H1 (cell line): ENCODE measurements around the gene LIMA1. TPM values are rescaled to one million over a fixed set of nuclear protein-coding genes. Genes with fewer than 3 reads are reported as not detected.

Experiments
- CTCF ChIA-PET: fragments of 300-600 bp; sonication (Branson Sonifier 250); formaldehyde crosslinking; loops from one replicate; lab custom pipeline; 2021; ENCODE audit not compliant: partially characterized antibody; lab: Charles Lee
- POLR2A ChIA-PET: fragments of 300-600 bp; sonication (Branson Sonifier 250); formaldehyde crosslinking; loops from one replicate; lab custom pipeline; 2021; ENCODE audit warnings: inconsistent platforms; ENCODE audit not compliant: partially characterized antibody; lab: Charles Lee
- DNase-seq, 2 experiments: peaks; one replicate each; pipeline versions ENCODE4 v3.0.0 to v3.0.0-alpha.2; 2010 to 2022; ENCODE audit warnings: low spot score in 2 of 2, low read depth in 1 of 2, mixed read lengths in 1 of 2
- FAIRE-seq: peaks from 2 replicates; lab custom pipeline; 2011; peaks lifted over from hg19 to GRCh38; lab: Jason Lieb, UNC
- H2AFZ ChIP-seq: 2 replicates; pipeline ENCODE4 v1.8.1; 2012; ENCODE audit warnings: low read length, inconsistent platforms
- H2AK5ac ChIP-seq: 2 replicates; pipeline ENCODE4 v1.6.1; 2013; ENCODE audit warnings: low read depth, low read length
- H2BK120ac ChIP-seq: replicated peaks from 2 replicates; pipeline ENCODE3; 2013; ENCODE audit warnings: low read depth, low read length, inconsistent platforms
- H2BK12ac ChIP-seq: 2 replicates; pipeline ENCODE4 v1.6.1; 2013; ENCODE audit warnings: low read depth, low read length
- H2BK15ac ChIP-seq: 2 replicates; pipeline ENCODE4 v1.6.1; 2013; ENCODE audit warnings: low read length
- H2BK20ac ChIP-seq: 2 replicates; pipeline ENCODE4 v1.6.1; 2013; ENCODE audit warnings: low read length
- H2BK5ac ChIP-seq: 2 replicates; pipeline ENCODE4 v1.6.1; 2013; ENCODE audit warnings: low read depth, low read length
- H3K14ac ChIP-seq: 2 replicates; pipeline ENCODE4 v1.6.1; 2013; ENCODE audit warnings: inconsistent platforms; ENCODE audit not compliant: insufficient read length
- H3K18ac ChIP-seq: 2 replicates; pipeline ENCODE4 v1.6.1; 2013; ENCODE audit warnings: low read length; ENCODE audit errors: extremely low read depth
- H3K23ac ChIP-seq: 2 replicates; pipeline ENCODE4 v1.6.1; 2013; ENCODE audit warnings: inconsistent platforms; ENCODE audit not compliant: insufficient read length
- H3K23me2 ChIP-seq: 2 replicates; pipeline ENCODE4 v1.6.1; 2013; ENCODE audit warnings: low read depth, low read length
- H3K27ac ChIP-seq: 2 replicates; pipeline ENCODE4 v1.6.1; 2011; ENCODE audit warnings: low read depth, low read length, inconsistent platforms
- H3K27me3 ChIP-seq, 4 experiments: replicated peaks in 1 of 4; 1 replicate in 1 of 4; 2 replicates in 3 of 4; pipeline versions ENCODE4 v1.6.1 to v1.8.1; 2011 to 2013; ENCODE audit warnings: low read length in 3 of 4, mild to moderate bottlenecking in 3 of 4, inconsistent platforms in 2 of 4, mixed read lengths in 2 of 4, moderate library complexity in 1 of 4; ENCODE audit not compliant: control insufficient read depth in 3 of 4, insufficient read depth in 3 of 4; ENCODE audit errors: extremely low read depth in 1 of 4
- H3K36me3 ChIP-seq, 4 experiments: 2 replicates each; pipeline versions ENCODE4 v1.6.1 to v1.8.1; 2011 to 2013; ENCODE audit warnings: mild to moderate bottlenecking in 4 of 4, low read length in 3 of 4, moderate library complexity in 2 of 4, control low read depth in 1 of 4, inconsistent platforms in 1 of 4; ENCODE audit not compliant: insufficient read depth in 4 of 4, control insufficient read depth in 2 of 4
- H3K4ac ChIP-seq: replicated peaks from 2 replicates; pipeline ENCODE3; 2013; ENCODE audit warnings: low read length, low read depth, mixed read lengths, inconsistent platforms; ENCODE audit not compliant: insufficient read length
- H3K4me1 ChIP-seq, 4 experiments: replicated peaks in 1 of 4; 1 replicate in 1 of 4; 2 replicates in 3 of 4; pipeline versions ENCODE4 v1.6.1 to v1.8.1; 2011 to 2013; ENCODE audit warnings: low read length in 3 of 4, inconsistent platforms in 2 of 4, mixed read lengths in 1 of 4; ENCODE audit not compliant: insufficient read depth in 4 of 4, control insufficient read depth in 3 of 4
- H3K4me2 ChIP-seq, 2 experiments: 2 replicates each; pipeline versions ENCODE4 v1.6.1 to v1.8.1; 2011 to 2013; ENCODE audit warnings: low read depth in 2 of 2, low read length in 2 of 2, control low read depth in 1 of 2, inconsistent platforms in 1 of 2, mild to moderate bottlenecking in 1 of 2; ENCODE audit not compliant: insufficient read depth in 1 of 2
- H3K4me3 ChIP-seq, 4 experiments: fragments of 200-600, 300-600 bp in 1 of 4; sonication (generic), shearing (Covaris generic), sonication (Bioruptor Twin) in 1 of 4; 2 replicates each; pipeline versions ENCODE4 v1.5.1 to v1.8.1; 2011 to 2016; ENCODE audit warnings: low read length in 4 of 4, low read depth in 3 of 4, control low read depth in 2 of 4, inconsistent platforms in 2 of 4, mild to moderate bottlenecking in 2 of 4, mixed read lengths in 1 of 4, moderate library complexity in 1 of 4; ENCODE audit not compliant: insufficient read depth in 2 of 4; ENCODE audit errors: extremely low read depth in 1 of 4
- H3K56ac ChIP-seq: replicated peaks from 2 replicates; pipeline ENCODE3; 2013; ENCODE audit warnings: low read depth, mild to moderate bottlenecking, mixed read lengths, low read length, inconsistent platforms; ENCODE audit not compliant: insufficient read length
- H3K79me1 ChIP-seq: 2 replicates; pipeline ENCODE4 v1.6.1; 2013; ENCODE audit warnings: low read depth, low read length, control low read depth
- H3K79me2 ChIP-seq, 2 experiments: 2 replicates each; pipeline versions ENCODE4 v1.6.1 to v1.8.1; 2012 to 2013; ENCODE audit warnings: low read length in 2 of 2, mild to moderate bottlenecking in 2 of 2, inconsistent platforms in 1 of 2; ENCODE audit not compliant: insufficient read depth in 2 of 2, control insufficient read depth in 1 of 2
- H3K9ac ChIP-seq, 4 experiments: replicated peaks in 1 of 4; 1 replicate in 1 of 4; 2 replicates in 3 of 4; pipeline versions ENCODE4 v1.6.1 to v1.8.1; 2011 to 2013; ENCODE audit warnings: low read depth in 3 of 4, low read length in 3 of 4, control low read depth in 2 of 4, mild to moderate bottlenecking in 2 of 4, moderate library complexity in 2 of 4, inconsistent platforms in 1 of 4; ENCODE audit errors: extremely low read depth in 1 of 4
- H3K9me3 ChIP-seq, 2 experiments: 2 replicates each; pipeline versions ENCODE4 v1.6.1 to v1.8.1; 2012 to 2013; ENCODE audit warnings: mild to moderate bottlenecking in 2 of 2, moderate library complexity in 2 of 2, control low read depth in 1 of 2, inconsistent platforms in 1 of 2, low read depth in 1 of 2, low read length in 1 of 2, mixed read lengths in 1 of 2; ENCODE audit not compliant: insufficient read depth in 2 of 2
- H4K20me1 ChIP-seq, 2 experiments: replicated peaks in 1 of 2; 2 replicates each; pipeline versions ENCODE3 to v1.8.1; 2011 to 2013; ENCODE audit warnings: inconsistent platforms in 2 of 2, low read length in 2 of 2, mild to moderate bottlenecking in 1 of 2; ENCODE audit not compliant: insufficient read depth in 2 of 2, control insufficient read depth in 1 of 2
- H4K5ac ChIP-seq: 2 replicates; pipeline ENCODE4 v1.6.1; 2013; ENCODE audit warnings: low read length, low read depth, mixed read lengths, inconsistent platforms; ENCODE audit not compliant: insufficient read length
- H4K8ac ChIP-seq: 2 replicates; pipeline ENCODE4 v1.8.0; 2013; ENCODE audit warnings: mild to moderate bottlenecking, moderate library complexity, low read length, inconsistent platforms; ENCODE audit not compliant: insufficient read depth; ENCODE audit errors: extremely low read depth
- H4K91ac ChIP-seq: replicated peaks from 2 replicates; pipeline ENCODE3; 2013; ENCODE audit warnings: low read length, mixed read lengths, inconsistent platforms; ENCODE audit not compliant: insufficient read length
- CBX8 ChIP-seq: fragments of 300-800, 300-1000 bp; sonication (generic); IDR thresholded peaks from 2 replicates; pipeline ENCODE4 v1.7.1; 2016; ENCODE audit warnings: low read depth, low read length, borderline replicate concordance
- JUND ChIP-seq: IDR thresholded peaks from 2 replicates; pipeline ENCODE4 v1.6.1; 2011; ENCODE audit warnings: mild to moderate bottlenecking, improper control_type of control experiment, low read length
- POLR2AphosphoS5 ChIP-seq: IDR thresholded peaks from 2 replicates; pipeline ENCODE4 v1.6.1; 2011; ENCODE audit warnings: low read depth, low read length
- RAD21 ChIP-seq, 2 experiments: IDR thresholded peaks in 1 of 2; conservative IDR thresholded peaks in 1 of 2; 2 replicates each; pipeline ENCODE4 v1.6.1; 2011; ENCODE audit warnings: low read depth in 2 of 2, low read length in 2 of 2, improper control_type of control experiment in 1 of 2, inconsistent platforms in 1 of 2, mild to moderate bottlenecking in 1 of 2, moderate library complexity in 1 of 2
- RFX5 ChIP-seq: IDR thresholded peaks from 2 replicates; pipeline ENCODE4 v1.6.1; 2011; ENCODE audit warnings: low read depth, low read length, improper control_type of control experiment, borderline replicate concordance
- WGBS, 2 experiments: shearing (Covaris generic) in 1 of 2; methylation state at CpG; one replicate each; pipeline versions ENCODE4 v1.1.6 to v1.1.7; 2013 to 2015; ENCODE audit warnings: low lambda C conversion rate in 2 of 2, mixed read lengths in 2 of 2, inconsistent platforms in 1 of 2, low coverage in 1 of 2, missing lambda C conversion rate in 1 of 2; ENCODE audit not compliant: insufficient replicate concordance in 2 of 2, insufficient coverage in 1 of 2, insufficient read length in 1 of 2; ENCODE audit errors: extremely low coverage in 1 of 2, missing lambda C conversion rate in 1 of 2; 5-methylcytosine and 5-hydroxymethylcytosine counted together
- polyA plus RNA-seq, 7 experiments: library from polyadenylated mRNA; depleted of rRNA in 3 of 7; stranded (reverse) in 5 of 7; unstranded in 2 of 7; fragments of >200 nt in 5 of 7; fragments of 200-250 nt in 2 of 7; gene quantifications; 1 replicate in 5 of 7; 2 replicates in 1 of 7; 4 replicates in 1 of 7; pipeline versions ENCODE4 v1.2.1 to v1.2.3, GENCODE V29; 2011 to 2013; ENCODE audit warnings: missing spikeins in 2 of 7, mixed read lengths in 2 of 7
- total RNA-seq: library from RNA; stranded (reverse); fragmentation: NEBNext Ultra II Directional; extraction: Animal tissue kit (Norgen Biotek cat#: 25700); gene quantifications from 2 replicates; pipeline ENCODE4 v1.2.1, GENCODE V29; 2021

The LIMA1 gene
- total and polyA plus RNA-seq, 2 of the 8 experiments (the other 6 are each of a cell fraction or from before 2014, with no cell fraction given) = 12.7 to 47.6 TPM

GRCh38 chr12:50326590-50327284, 43.4 kb upstream of the LIMA1 start:
- TF ChIP-seq POLR2AphosphoS5 (no peak), JUND (no peak), CBX8 (no peak), RFX5 (no peak), RAD21 (IDR thresholded peaks at IDR 0.05 in 1 of 2, conservative IDR thresholded peaks at IDR 0.05 in 1 of 2; ENCODE audit: low read depth in 2 of 2, low read length in 2 of 2) (no peak)
- ChIA-PET CTCF (no interaction called here), POLR2A (no interaction called here)
- Histone ChIP-seq H3K9me3 (no peaks in the 10 kb centered on the region), H3K36me3 (no peaks in the 10 kb centered on the region), H4K8ac (no peak overlapping the region), H3K23me2 (no peaks in the 10 kb centered on the region), H3K27ac (no peak overlapping the region), H4K5ac (no peak overlapping the region), H2BK15ac (no peak overlapping the region), H2BK20ac (no peak overlapping the region), H3K18ac (no peak overlapping the region), H4K20me1 (no peaks in the 10 kb centered on the region), H2BK12ac (no peak overlapping the region), H2BK5ac (no peak overlapping the region), H3K14ac (no peak overlapping the region), H3K4me2 (no peak overlapping the region), H2AK5ac (no peak overlapping the region), H3K4ac (no peak overlapping the region), H3K27me3 (no peaks in the 10 kb centered on the region), H3K56ac (no peak overlapping the region), H3K79me1 (no peaks in the 10 kb centered on the region), H3K4me1 (no peaks in the 10 kb centered on the region), H2AFZ (no peak overlapping the region), H3K4me3 (no peak overlapping the region), H2BK120ac (no peak overlapping the region), H3K9ac (no peak overlapping the region), H4K91ac (no peak overlapping the region), H3K23ac (no peak overlapping the region), H3K79me2 (no peaks in the 10 kb centered on the region)
- DNase-seq (no peak), FAIRE-seq (no peak)
- WGBS, 2 experiments = 94% methylated on average over 4 of the region's 4 CpGs; no CpG with 5 or more reads in 1 of the 2 experiments
